DOHH2 (cell line): ENCODE results near the gene PPFIBP1.

Source experiments
- CTCF ChIP-seq: fragments of 200-600 bp; sonication (generic); IDR thresholded peaks from one replicate; pipeline ENCODE4 v1.5.1; 2014; ENCODE audit warnings: antibody characterized with exemption, mild to moderate bottlenecking, low read depth, low read length; ENCODE audit not compliant: poor library complexity, severe bottlenecking
- EZH2phosphoT487 ChIP-seq: fragments of 200-600 bp; sonication (generic); IDR thresholded peaks from 2 replicates; pipeline ENCODE4 v1.6.1; 2017; ENCODE audit warnings: borderline replicate concordance, mild to moderate bottlenecking, antibody characterized with exemption, low read length, moderate library complexity, mixed read lengths

- TF ChIP-seq CTCF (no peak), EZH2phosphoT487 (no peak)
Measured at GRCh38 chr12:27530157-27530922, 6.3 kb downstream of the PPFIBP1 start.
